Panc1 (cell line): ENCODE measurements around the gene SSBP2. TPM values are rescaled to one million over a fixed set of nuclear protein-coding genes. Genes with fewer than 3 reads are reported as not detected.

Source experiments
- ATAC-seq: fragments of 200-7000 bp; cut with Tn5 transposase; 2 replicates; pipeline ENCODE4 v1.9.1; 2020; ENCODE audit warnings: mild to moderate bottlenecking, moderate library complexity
- BruUV-seq: library from RNA; stranded (reverse); fragments of 400-500 nt; replicated peaks from 2 replicates; lab custom pipeline; 2021; lab: Mats Ljungman, UMichigan
- CTCF ChIA-PET: fragments of 300-600 bp; sonication (Branson Sonifier 250); formaldehyde crosslinking; loops from one replicate; lab custom pipeline; 2022; ENCODE audit warnings: antibody characterized with exemption; lab: Charles Lee
- POLR2A ChIA-PET: fragments of 300-600 bp; sonication (Branson Sonifier 250); formaldehyde crosslinking; loops from one replicate; lab custom pipeline; 2022; ENCODE audit warnings: antibody characterized with exemption; lab: Charles Lee
- DNase-seq: peaks from one replicate; pipeline ENCODE4 v3.0.0-alpha.2; 2010; ENCODE audit warnings: low read depth, low spot score
- H3K27ac ChIP-seq: 2 replicates; pipeline ENCODE4 v1.5.1; 2011; ENCODE audit warnings: mild to moderate bottlenecking, low read length, inconsistent platforms
- H3K27me3 ChIP-seq: fragments of 200-500 bp; sonication (Bioruptor generic); 2 replicates; pipeline ENCODE4 v1.6.0; 2014; ENCODE audit warnings: low read length, inconsistent platforms; ENCODE audit not compliant: control insufficient read depth, insufficient read depth
- H3K36me3 ChIP-seq: fragments of 200-500 bp; sonication (Bioruptor generic); 2 replicates; pipeline ENCODE4 v1.5.1; 2014; ENCODE audit warnings: inconsistent platforms, mild to moderate bottlenecking, low read length, moderate library complexity; ENCODE audit not compliant: control insufficient read depth, insufficient read depth
- H3K4me1 ChIP-seq: 2 replicates; pipeline ENCODE4 v1.5.1; 2011; ENCODE audit warnings: inconsistent platforms, mild to moderate bottlenecking, low read length, moderate library complexity; ENCODE audit not compliant: control insufficient read depth, insufficient read depth
- H3K4me3 ChIP-seq, 2 experiments: 2 replicates each; pipeline ENCODE4 v1.5.1; 2011 to 2012; ENCODE audit warnings: low read depth in 2 of 2, low read length in 2 of 2, mild to moderate bottlenecking in 2 of 2, inconsistent platforms in 1 of 2, moderate library complexity in 1 of 2
- H3K9me3 ChIP-seq: fragments of 200-500 bp; sonication (Bioruptor generic); 2 replicates; pipeline ENCODE4 v1.5.1; 2014; ENCODE audit warnings: low read depth, mild to moderate bottlenecking, inconsistent platforms, low read length, moderate library complexity; ENCODE audit not compliant: control insufficient read depth, insufficient read depth
- CTCF ChIP-seq: fragments of 450-650 bp; IDR thresholded peaks from 2 replicates; pipeline ENCODE4 v1.5.1; 2017; ENCODE audit warnings: mild to moderate bottlenecking
- POLR2AphosphoS5 ChIP-seq: IDR thresholded peaks from 2 replicates; pipeline ENCODE4 v1.6.1; 2012; ENCODE audit warnings: mild to moderate bottlenecking, low read depth, low read length, moderate library complexity
- REST ChIP-seq, 2 experiments: IDR thresholded peaks; 2 replicates each; pipeline ENCODE4 v1.6.1; 2011 to 2012; ENCODE audit warnings: low read depth in 2 of 2, control low read depth in 1 of 2, low read length in 1 of 2, mild to moderate bottlenecking in 1 of 2, moderate library complexity in 1 of 2; ENCODE audit not compliant: insufficient read depth in 1 of 2
- SIN3A ChIP-seq: IDR thresholded peaks from 2 replicates; pipeline ENCODE4 v1.6.1; 2012; ENCODE audit warnings: low read depth, mild to moderate bottlenecking, low read length, moderate library complexity, borderline replicate concordance; ENCODE audit not compliant: insufficient read depth
- TCF7L2 ChIP-seq: IDR thresholded peaks from 2 replicates; pipeline ENCODE4 v1.6.1; 2011; ENCODE audit warnings: mild to moderate bottlenecking, low read depth, low read length, inconsistent platforms
- in situ Hi-C: cut with HindIII; loops from 2 replicates; pipeline ENCODE4 v1.10.0; 2016; ENCODE audit warnings: low sequenced_read_pairs, low pct_unique_long_range_greater_than_20kb
- intact Hi-C: fragments of 100-400 bp; cut with micrococcal nuclease; formaldehyde crosslinking; loops from one replicate; pipeline ENCODE4 v1.10.0; 2022; ENCODE audit not compliant: unreplicated experiment
- total RNA-seq: library from RNA; stranded (reverse); gene quantifications from one replicate; pipeline ENCODE4 v1.2.1, GENCODE V29; 2021; ENCODE audit not compliant: unreplicated experiment

The SSBP2 gene
- total RNA-seq, 1 experiment from 2014 or later, result 16.3 TPM

GRCh38 chr5:81397176-81397575 lies 353.7 kb downstream of the SSBP2 start:
- ATAC-seq (0 out of 2 replicates have a peak, but pooled peaks have one; percentile 15), DNase-seq (no peak)
- BruUV-seq, result no TSS peak
- Histone ChIP-seq H3K4me3 (no peak overlapping the region), H3K27ac (no peak overlapping the region), H3K27me3 (no peaks in the 10 kb centered on the region), H3K36me3 (no peaks in the 10 kb centered on the region), H3K9me3 (no peaks in the 10 kb centered on the region), H3K4me1 (peaks cover 3% of the 10 kb centered on the region; the same call in 1 of the 2 replicates)
- intact Hi-C loops, result no loop called here
- CTCF ChIA-PET, result no interaction called here
- POLR2A ChIA-PET, result no interaction called here
- in situ Hi-C loops, result no loop called here
- TF ChIP-seq REST (IDR thresholded peaks at IDR 0.05; ENCODE audit: insufficient read depth in 1 of 2, low read depth in 2 of 2, low read length in 1 of 2) (no peak), CTCF (no peak), SIN3A (no peak), POLR2AphosphoS5 (no peak), TCF7L2 (no peak)

GRCh38 chr5:81395262-81395661 lies 355.6 kb downstream of the SSBP2 start:
- Histone ChIP-seq H3K27ac (no peak overlapping the region), H3K36me3 (no peaks in the 10 kb centered on the region), H3K4me3 (no peak overlapping the region), H3K9me3 (no peaks in the 10 kb centered on the region), H3K4me1 (peaks cover 3% of the 10 kb centered on the region; the same call in 1 of the 2 replicates), H3K27me3 (no peaks in the 10 kb centered on the region)
- ATAC-seq (no peak), DNase-seq (no peak)
- no TSS peak for BruUV-seq
- ChIA-PET CTCF (no interaction called here), POLR2A (no interaction called here)
- TF ChIP-seq TCF7L2, result no peak
- no peak for TF ChIP-seq POLR2AphosphoS5
- no peak for TF ChIP-seq SIN3A
- no peak for TF ChIP-seq CTCF
- no peak for TF ChIP-seq REST (IDR thresholded peaks at IDR 0.05; ENCODE audit: insufficient read depth in 1 of 2, low read depth in 2 of 2, low read length in 1 of 2)
- intact Hi-C loops (no loop called here), in situ Hi-C loops (no loop called here)
